Kidney capillary endothelial cell (primary cell): Measurements from ENCODE around the gene JMJD1C.
A peak's percentile ranks its signal among the peaks of the same experiment; 100 is the strongest.
"Not testable (repeated sequence)": the region's sequence is repeated elsewhere in the genome, so short reads cannot be mapped to it uniquely, and the experiment has no call there.

Experiments
- DNase-seq: peaks from one replicate; pipeline ENCODE4 v3.0.0-alpha.2; 2018; ENCODE audit warnings: low spot score

JMJD1C gene

GRCh38 chr10:63260860-63261251 lies 204.9 kb downstream of the JMJD1C start:
- DNase-seq, result no peak

GRCh38 chr10:63260103-63260859 lies 205.5 kb downstream of the JMJD1C start:
- no peak for DNase-seq

GRCh38 chr10:63258920-63259678 lies 206.7 kb downstream of the JMJD1C start:
- DNase-seq, result no peak

GRCh38 chr10:63257778-63258177 lies 208.0 kb downstream of the JMJD1C start:
- no peak for DNase-seq

- DNase-seq, result no peak
These were observed 209.6 kb downstream of the JMJD1C start for GRCh38 chr10:63256009-63256773.

- DNase-seq, result no peak
These were observed 210.5 kb downstream of the JMJD1C start for GRCh38 chr10:63255316-63255715.

- DNase-seq, result no peak
These were observed 212.7 kb downstream of the JMJD1C start for GRCh38 chr10:63253040-63253439.

- no peak for DNase-seq
These were observed 213.5 kb downstream of the JMJD1C start for GRCh38 chr10:63252095-63252762.

- no peak for DNase-seq
These were observed 215.7 kb downstream of the JMJD1C start for GRCh38 chr10:63250032-63250431.

- DNase-seq, result no peak
These were observed 218.0 kb downstream of the JMJD1C start for GRCh38 chr10:63247771-63248170.

GRCh38 chr10:63246356-63246755 lies 219.4 kb downstream of the JMJD1C start:
- no peak for DNase-seq

GRCh38 chr10:63241841-63242281 lies 223.9 kb downstream of the JMJD1C start:
- DNase-seq, result peak; percentile 79

- no peak for DNase-seq
These were observed 225.0 kb downstream of the JMJD1C start for GRCh38 chr10:63240807-63241206.

GRCh38 chr10:63238501-63238900 lies 227.3 kb downstream of the JMJD1C start:
- DNase-seq, result no peak

- DNase-seq, result no peak
These were observed 228.4 kb downstream of the JMJD1C start for GRCh38 chr10:63237396-63237795.

- peak; percentile 87 for DNase-seq
These were observed 229.5 kb downstream of the JMJD1C start for GRCh38 chr10:63236113-63236935.

GRCh38 chr10:63235136-63235535 lies 230.6 kb downstream of the JMJD1C start:
- not testable (repeated sequence) for DNase-seq

- DNase-seq, result no peak
These were observed 236.6 kb downstream of the JMJD1C start for GRCh38 chr10:63229161-63229560.

- no peak for DNase-seq
These were observed 237.5 kb downstream of the JMJD1C start for GRCh38 chr10:63228237-63228636.

- DNase-seq, result no peak
These were observed 238.4 kb downstream of the JMJD1C start for GRCh38 chr10:63227207-63227895.

- DNase-seq, result no peak
These were observed 241.5 kb downstream of the JMJD1C start for GRCh38 chr10:63224241-63224640.
